ENCODE results near the gene CYCS.
A peak's percentile ranks its signal among the peaks of the same experiment; 100 is the strongest.
"Not testable (repeated sequence)": the region's sequence is repeated elsewhere in the genome, so short reads cannot be mapped to it uniquely, and the experiment has no call there.

CYCS gene

DNA sequence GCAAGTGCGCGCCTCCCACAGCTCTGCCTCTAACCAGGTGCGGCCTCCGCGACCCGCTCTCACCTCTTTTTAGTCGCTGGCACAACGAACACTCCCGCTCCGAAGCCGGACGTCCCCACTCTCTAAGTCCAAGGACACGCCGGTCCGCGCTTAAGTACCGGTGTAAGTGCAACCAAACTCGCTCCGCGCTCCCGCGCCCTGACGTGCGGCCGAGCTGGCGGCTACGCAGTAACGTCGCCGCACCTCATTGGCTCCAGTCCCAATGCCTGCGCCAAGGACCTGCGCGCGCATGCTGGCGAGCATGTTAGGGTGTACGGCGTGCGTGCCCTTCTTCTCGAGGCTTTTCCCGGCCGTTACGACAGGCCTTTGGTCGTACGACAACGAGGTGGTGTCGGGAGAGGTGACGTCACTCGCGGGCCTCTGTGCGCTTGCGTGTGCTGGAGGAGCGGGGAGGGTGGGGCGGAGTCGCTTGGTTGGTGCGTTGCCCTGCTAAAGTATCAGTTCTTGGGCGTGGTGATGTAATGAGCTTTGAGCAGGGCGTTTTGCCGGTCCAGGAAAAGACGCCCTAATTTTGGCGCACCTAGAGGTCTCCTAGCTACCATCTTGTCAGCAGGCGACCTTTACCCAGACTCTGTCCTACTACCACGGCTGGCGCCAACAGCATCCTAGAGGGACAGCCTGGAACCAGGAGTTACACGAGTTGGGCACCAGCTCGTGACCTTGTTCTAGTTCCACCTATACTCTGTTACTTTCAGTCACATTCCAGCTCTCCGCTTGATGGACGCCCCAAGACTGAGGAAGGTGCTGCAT lies at the start of gene CYCS:
Gene CYCS (minus strand): TSS at position 124 of the 810 bp plus-strand sequence. CDS start 1,141 bp downstream, outside the sequence.
- DNase-seq (ENCODE audit: low read depth in 2 of 2) = peak; percentile 99 to 100

DNA sequence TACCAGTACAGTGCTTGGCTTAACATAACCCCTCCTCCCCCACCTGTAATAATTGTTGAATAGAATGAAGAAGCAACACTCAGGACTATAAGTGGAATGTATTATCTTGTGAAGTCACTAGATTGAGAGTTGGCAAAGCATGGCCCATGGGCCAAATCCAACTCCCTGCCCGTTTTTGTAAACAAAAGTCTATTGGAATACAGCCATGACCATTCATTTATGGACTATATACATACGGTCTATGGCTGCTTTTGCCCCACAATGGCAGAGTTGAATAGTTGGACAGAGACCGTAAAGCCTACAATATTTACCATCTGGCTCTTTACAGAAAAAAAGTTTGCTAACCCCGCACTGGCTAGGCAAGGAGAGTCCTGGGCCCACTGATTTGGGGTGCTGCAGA lies 48.1 kb upstream of the CYCS start:
- no peak for DNase-seq (ENCODE audit: low read depth in 2 of 2)

DNA sequence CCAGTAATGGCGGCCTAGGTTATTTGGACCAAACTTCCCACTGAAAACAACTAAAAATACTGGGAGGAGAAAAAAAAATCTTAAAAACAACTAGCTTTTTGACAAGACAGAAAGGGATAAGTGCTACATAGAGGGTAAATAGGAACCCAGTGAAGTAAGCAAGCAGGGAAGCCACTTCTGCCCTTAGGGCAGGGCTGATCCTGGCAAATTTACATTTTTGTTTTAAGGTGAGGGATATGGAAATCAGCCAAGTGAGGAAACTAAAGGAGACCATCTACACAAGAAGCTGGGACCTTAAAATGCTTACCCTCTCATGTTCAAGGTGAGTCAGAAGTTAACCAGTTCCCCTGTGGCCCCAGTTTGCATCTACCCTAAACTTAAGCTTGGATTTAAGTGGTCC lies 46.5 kb upstream of the CYCS start:
- no peak for DNase-seq (ENCODE audit: low read depth in 2 of 2)

DNA sequence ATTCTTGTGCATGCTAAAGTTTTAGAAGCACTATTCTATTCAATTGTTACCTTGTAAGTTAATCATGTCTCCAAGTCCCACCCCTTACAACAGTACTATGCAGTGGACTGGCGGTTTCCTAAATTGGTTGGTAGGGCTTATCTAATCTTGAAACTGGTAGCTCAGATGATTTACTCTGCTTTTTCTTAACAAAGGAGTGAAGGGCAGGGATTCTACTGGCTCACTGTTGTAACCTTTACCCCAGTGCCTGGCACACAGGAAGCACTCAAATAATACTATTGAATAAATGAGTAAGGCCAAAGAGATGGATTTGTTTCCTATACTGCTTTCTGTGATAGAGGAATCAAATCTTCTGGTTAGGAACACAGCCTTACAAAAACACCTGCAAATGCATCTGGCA lies 46.0 kb upstream of the CYCS start:
- no peak for DNase-seq (ENCODE audit: low read depth in 2 of 2)

DNA sequence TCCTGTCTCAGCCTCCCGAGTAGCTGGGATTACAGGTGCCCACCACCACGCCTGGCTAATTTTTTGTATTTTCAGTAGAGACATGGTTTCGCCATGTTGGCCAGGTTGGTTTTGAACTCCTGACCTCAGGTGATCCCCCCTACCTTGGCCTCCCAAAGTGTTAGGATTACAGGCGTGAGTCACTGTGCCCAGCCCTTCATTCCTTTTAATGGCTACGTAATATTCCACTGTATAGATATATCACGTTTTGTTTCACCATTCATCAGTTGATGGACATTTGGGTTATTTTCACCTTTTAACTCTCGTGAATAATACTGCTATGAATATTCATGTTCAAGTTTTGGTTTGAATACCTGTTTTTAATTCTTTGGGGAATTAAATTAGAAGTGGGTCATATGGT lies 44.6 kb upstream of the CYCS start:
- no peak for DNase-seq (ENCODE audit: low read depth in 2 of 2)

DNA sequence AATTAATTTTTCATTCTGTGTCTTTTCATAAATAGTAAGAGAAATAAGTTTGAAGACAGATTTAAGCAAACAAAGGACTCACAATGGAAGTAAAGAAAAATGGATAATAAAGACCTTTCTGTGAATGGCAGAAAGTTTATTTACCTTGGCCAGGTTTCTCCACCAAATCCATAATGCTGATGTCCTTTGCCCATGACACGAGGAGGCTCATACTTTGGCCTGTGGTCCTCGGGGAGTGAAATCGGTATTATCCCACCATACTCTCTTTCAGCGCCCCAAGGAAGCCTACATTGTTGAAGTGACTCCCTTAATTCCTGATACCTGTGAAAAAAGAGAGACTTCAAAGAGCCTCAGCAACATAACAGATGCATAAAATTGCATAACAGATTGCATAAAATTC lies 43.1 kb upstream of the CYCS start:
- no peak for DNase-seq (ENCODE audit: low read depth in 2 of 2)

DNA sequence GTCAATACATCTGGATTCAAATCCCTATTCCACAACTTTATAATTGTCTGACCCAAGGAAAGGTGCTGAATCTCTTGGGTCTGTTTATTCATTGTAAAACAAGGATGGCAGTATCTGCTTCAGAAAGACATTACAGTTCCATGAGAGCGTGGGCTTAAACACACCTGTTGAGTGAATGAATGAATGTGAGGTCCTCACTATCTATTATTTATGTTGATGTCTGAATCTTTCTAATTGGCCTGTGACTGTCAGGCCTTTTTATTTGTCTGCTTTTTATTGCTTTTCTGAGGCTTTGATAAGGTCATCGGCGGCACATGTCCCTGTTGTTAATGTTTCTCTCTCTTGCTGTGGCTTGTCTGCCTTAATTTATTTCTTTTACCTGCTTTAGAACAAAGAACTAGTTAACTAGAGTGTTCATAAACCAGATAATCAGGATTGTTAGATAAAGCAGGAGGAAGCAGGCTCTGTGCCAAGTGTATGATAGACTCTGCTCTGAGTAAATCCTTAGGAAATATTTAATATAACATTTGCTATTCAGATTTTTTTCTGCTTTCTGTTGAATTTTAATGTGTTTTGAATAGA lies 42.3 kb upstream of the CYCS start:
- DNase-seq (ENCODE audit: low read depth in 2 of 2) = no peak

DNA sequence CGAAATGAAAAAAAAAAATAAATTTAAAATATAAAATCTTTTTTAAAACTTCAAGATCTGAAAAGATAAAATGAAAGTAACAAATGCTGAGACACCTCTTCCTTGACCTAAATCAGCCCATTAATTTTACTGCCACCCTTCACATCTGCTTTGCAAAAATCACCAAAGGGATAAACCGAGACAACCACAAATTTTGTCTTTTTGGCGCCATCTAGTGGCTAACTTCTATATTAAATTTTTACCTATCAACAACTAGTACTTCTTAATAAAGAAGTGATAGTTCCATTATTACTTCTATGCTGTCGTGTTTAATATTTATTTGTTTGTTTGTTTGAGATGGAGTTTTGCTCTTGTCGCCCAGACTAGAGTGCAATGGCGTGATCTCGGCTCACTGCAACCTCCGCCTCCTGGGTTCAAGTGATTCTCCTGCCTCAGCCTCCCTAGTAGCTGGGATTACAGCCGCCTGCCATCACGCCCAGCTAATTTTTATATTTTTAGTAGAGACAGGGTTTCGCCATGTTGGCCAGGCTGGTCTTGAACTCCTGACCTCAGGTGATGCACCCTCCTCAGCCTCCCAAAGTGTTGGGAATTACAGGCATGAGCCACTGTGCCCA lies 35.0 kb upstream of the CYCS start:
- not testable (repeated sequence) for DNase-seq (ENCODE audit: low read depth in 2 of 2)

DNA sequence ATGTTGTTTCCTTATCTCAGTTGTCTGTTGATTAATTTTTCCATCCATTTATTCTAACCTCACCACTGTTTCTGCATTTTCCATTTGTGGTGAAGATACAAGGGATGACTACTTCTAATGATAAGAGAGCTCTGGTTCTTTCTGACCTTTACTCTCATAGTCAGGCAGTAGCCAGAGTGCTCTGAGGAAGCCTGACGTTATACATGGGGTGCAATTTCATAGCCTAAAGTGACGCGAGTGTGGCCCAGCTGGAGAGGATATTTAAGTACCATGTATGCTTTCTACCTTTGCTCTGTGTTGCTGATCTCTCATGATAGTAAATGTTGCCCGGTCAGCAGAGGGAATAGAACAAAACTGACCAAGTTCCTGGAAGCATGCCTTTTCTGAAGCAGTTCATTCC lies 33.9 kb upstream of the CYCS start:
- DNase-seq (ENCODE audit: low read depth in 2 of 2) = no peak

DNA sequence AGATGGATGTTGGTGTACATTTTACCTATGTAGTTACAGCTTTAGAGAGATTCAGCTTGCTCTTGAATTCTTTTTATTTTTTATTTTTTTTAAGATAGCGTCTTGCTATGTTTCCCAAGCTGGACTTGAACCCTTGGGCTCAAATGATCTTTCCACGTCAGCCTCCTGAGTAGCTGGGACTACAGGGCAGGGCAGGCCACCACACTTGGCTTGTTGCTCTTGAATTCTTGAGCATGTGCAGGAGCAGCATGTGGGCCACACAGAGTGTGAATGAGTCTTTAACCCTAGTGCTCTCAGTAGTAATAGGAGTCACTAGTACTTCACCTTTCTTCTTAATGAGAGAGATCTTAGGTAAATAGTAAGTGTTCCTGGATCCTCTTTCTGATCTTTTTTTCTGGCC lies 26.7 kb upstream of the CYCS start:
- DNase-seq (ENCODE audit: low read depth in 2 of 2) = no peak

DNA sequence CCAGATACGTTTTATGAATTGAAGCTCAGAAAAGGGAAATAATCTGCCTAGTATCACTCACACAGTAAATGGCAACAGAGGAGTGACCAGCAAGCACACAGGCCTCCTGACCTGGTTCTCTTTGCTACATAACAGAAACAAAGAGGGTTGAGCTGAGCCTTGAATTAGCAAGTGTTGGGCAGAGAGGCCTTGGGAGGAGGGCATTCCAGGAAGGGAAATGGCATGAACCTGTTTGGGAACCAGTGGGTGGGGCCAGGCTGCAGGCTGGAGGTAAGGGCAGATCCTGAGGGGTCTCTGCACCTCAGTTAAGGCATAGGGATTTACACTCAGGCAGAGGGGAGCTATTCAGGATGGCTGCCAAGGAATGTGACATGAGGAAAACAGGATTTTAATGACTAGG lies 24.8 kb upstream of the CYCS start:
- no peak for DNase-seq (ENCODE audit: low read depth in 2 of 2)

DNA sequence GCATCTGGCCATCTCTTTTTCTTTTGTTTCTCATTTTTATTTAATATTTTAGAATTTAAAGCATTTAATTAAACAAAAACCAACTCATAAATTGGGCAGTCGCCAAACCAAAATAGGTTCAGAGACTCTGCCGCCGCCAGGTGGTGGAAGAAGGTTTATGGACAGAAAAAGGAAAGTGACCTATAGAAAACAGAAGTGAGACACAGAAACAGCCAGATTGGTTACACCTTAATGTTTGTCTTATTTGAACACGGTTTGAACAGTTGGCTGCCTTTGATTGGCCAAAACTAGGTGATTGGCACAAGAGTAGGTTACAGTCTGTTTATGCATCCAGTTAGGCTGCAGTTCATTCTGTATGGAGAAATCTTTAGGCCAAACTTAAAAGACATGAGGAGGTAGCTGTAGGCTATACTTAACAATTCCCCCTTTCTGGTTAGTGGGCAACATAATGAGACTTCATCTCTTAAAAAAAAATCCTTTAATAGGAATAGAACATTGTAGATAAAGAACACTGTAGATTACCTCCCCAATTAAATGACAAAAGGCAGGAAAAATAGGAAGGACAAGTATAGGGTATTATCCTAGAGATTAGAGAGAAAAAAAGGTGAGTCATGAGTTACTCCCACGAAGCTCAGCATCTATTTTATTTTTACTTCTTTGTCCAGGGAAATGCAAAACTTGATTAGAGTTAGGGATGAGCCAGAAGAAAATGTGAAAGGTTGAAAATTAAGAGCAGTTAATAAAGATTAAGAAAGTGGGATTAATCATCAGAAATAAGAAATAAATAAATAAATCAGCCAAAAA lies 23.9 kb upstream of the CYCS start:
- no peak for DNase-seq (ENCODE audit: low read depth in 2 of 2)

DNA sequence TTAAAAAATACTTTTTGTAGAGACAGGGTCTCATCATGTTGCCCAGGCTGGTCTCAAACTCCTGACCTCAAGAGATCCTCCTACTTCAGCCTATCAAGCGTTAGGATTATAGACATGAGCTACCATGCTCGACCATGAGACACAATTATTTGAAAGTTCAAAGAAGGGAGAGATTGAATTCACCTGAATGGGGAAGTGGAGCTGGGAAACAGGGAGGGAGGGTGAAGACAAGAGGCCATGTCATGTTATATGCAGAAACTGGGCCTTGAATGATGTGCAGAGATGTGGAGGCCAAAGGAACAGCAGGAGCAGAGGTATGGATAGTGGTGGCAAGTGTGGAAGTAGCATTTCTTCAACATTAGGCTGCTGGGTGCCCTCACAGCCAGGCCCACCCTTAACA lies 18.7 kb upstream of the CYCS start:
- no peak for DNase-seq (ENCODE audit: low read depth in 2 of 2)

DNA sequence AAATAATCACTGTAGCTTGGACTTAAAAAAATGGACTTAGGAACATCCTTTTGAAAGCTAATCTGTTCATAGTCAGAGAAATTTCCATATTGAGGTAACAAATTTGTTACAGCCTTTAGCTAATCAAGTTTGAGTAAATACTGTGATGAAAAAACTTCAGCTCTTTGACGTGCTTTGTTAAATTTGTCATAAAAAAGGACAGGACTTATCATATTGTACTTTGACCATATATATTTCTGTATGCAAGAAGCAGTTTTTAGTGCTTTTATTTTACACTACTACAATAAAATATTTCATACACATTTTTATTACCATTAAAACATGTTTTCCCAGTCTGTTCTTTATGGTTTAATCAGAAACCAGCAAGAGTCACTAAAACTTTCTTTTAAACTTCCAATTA lies 14.5 kb upstream of the CYCS start:
- DNase-seq (ENCODE audit: low read depth in 2 of 2) = no peak

DNA sequence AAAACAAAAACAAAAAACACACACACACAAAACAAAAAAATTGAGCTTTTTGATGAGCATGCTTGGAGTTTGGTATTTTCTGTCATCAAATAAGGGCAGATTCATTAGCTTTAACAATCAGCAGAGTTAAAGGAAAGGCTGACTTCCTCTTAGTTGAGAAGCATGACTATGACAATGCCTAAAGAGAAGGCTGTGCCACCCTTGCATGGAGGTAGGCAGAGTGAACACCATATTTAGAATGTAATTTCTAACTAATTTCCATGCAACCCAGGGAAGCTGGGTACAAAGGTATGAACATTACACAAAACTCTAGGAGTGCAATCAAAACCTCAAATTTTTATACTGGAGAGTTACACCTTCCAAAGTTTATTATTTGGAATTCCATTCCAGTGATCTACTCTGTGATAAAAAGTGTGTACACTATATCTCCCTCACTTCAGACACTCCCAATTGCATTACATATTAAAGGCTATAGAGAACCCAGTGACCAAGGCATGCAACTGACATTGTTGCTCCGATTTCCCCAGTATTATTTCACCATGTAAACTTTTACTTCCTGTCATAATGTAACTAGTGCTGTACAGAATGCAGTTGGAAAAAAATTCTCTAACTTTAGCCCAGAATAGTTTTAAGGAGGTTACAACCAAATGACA lies 9.4 kb upstream of the CYCS start:
- no peak for DNase-seq (ENCODE audit: low read depth in 2 of 2)

DNA sequence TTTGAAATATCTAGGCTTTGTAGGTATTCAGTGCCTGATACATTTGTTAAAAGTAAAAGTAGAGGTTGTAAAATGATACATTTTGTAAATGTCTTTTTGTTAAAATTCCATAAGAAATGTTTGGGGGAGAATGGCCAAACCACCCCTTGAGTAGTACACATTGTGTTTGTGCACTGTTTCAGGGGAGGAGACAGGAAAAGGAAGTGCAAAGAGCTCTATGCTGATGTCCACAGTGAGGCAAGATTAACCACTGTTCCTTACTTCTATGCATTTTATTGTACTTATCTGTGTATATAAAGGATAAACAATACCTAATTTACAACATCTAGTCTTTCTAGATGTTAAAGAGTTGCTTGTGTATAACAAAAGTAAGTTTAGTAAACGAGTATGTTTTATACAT lies 7.4 kb upstream of the CYCS start:
- DNase-seq (ENCODE audit: low read depth in 2 of 2) = no peak

DNA sequence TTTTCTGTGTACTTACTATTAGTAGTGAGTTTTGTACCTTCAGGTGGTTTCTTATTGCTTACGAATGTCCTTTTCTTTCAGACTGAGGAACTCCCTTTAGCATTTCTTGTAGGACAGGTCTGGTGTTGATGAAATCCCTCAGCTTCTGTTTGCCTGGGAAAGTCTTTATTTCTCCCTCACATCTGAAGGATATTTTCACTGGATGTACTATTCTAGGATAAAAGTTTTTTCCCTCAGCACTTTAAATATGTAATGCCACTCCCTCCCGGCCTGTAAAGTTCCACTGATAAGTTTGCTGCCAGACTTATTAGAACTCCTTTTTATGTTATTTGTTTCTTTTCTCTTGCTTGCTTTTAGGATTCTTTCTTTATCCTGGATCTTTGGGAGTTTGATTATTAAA lies 1.7 kb upstream of the CYCS start:
- no peak for DNase-seq (ENCODE audit: low read depth in 2 of 2)

DNA sequence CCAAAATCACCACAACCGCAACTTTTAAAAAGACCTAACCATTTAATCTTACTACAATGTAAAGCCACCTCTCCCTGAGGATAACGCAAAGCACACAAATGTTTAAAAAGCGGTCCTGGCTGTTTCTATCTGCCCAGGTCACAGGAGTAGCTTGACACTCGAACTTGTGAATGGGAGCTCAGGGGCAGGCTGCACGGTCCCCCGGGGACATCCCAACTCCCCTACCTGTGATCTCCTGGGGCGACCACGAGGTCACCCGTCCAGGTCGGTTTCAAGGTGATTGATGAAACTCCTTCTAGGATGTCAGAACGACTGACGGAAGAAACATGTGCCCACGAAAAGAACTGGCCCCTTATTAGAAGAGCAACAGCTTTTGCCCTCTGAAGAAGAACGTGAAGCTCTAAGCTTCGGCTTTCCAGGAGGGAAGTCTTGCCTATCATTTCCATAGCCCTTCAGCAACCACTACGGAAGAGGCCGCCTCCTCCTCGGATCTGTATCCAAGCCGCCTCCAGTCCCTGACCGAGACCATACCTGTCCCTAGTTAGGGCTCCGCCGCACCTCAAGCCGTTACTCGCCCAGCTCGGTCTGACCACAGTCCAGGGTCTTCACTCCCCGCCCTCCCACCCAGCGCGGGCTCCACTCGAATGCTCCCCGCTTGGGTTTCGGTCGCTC lies 459 bp downstream of the CYCS start:
- DNase-seq (ENCODE audit: low read depth in 2 of 2) = peak in 1 of 2 donors; percentile 4

DNA sequence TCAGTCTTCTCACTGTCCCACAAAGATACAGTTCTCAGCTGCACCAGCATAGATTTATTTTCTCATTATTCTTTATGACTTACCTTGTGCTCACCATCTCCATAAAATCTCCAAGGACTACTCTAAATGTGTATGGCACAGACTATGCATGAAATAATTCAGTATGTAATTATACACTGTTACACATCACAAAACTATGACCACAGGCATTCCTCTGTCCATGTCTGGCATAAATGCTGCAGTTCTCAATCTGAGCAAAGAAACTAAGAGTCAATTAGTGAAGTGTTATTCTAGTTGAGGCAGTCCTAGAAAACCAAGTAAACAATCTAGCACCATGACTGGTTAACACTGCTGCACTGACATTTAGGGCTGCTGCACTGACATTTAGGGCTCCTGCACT lies 2.7 kb downstream of the CYCS start:
- no peak for DNase-seq (ENCODE audit: low read depth in 2 of 2)

DNA sequence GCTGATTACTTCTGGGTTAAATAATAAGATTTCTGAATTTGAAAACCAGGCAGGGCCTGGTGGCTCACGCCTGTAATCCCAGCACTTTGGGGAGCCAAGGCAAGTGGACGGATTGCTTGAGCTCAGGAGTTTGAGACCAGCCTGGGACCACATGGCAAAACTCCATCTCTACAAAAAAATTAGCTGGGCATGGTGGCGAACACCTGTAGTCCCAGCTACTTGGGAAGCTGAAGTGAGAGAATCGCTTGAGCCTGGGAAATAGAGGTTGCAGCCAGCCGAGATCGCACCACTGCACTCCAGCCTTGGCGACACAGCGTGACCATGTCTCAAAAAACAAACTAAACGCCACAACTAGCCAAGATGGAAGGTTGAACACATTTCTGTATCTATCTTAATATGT lies 3.5 kb downstream of the CYCS start:
- no peak for DNase-seq (ENCODE audit: low read depth in 2 of 2)

DNA sequence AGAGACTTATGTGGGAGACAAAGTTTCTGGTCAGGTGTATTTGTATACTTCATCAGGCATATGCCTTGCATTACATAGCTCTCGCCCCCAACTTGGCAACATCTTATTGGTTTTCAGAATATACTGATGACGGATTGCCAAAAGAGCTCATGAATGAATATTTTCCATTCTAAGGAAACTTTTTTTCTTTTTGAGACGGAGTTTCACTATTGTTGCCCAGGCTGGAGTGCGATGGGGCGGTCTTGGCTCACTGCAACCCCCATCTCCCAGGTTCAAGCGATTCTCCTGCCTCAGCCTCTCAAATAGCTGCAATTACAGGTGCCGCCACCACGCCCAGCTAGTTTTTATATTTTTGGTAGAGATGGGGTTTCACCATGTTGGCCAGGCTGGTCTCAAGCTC lies 6.0 kb downstream of the CYCS start:
- DNase-seq (ENCODE audit: low read depth in 2 of 2) = no peak
